Skeletal muscle satellite cell (primary cell): ENCODE data around the gene SGMS1.
A peak's percentile ranks its signal among the peaks of the same experiment; 100 is the strongest.

Experiments
- H3K27me3 ChIP-seq: 2 replicates; pipeline ENCODE4 v1.7.0; 2013; ENCODE audit warnings: low read length; ENCODE audit not compliant: control insufficient read depth, insufficient read depth
- H3K36me3 ChIP-seq: 2 replicates; pipeline ENCODE4 v1.7.0; 2013; ENCODE audit warnings: mild to moderate bottlenecking, control low read depth, low read length; ENCODE audit not compliant: insufficient read depth
- H3K4me1 ChIP-seq: 2 replicates; pipeline ENCODE4 v1.7.0; 2013; ENCODE audit warnings: low read length; ENCODE audit not compliant: control insufficient read depth, insufficient read depth
- H3K4me2 ChIP-seq: 2 replicates; pipeline ENCODE4 v1.7.0; 2013; ENCODE audit warnings: mild to moderate bottlenecking, low read length
- H3K4me3 ChIP-seq: 2 replicates; pipeline ENCODE4 v1.7.0; 2013; ENCODE audit warnings: low read length
- H3K9ac ChIP-seq: 2 replicates; pipeline ENCODE4 v1.7.0; 2013; ENCODE audit warnings: mild to moderate bottlenecking, low read depth, low read length, moderate library complexity
- H3K9me3 ChIP-seq: replicated peaks from 2 replicates; pipeline ENCODE4 v1.7.0; 2013; ENCODE audit warnings: mild to moderate bottlenecking, control low read depth, low read length

The SGMS1 gene

GRCh38 chr10:50419091-50419490 is 204.7 kb downstream of the SGMS1 start:
- no peak overlapping the region for H3K4me3 ChIP-seq
- no peak overlapping the region for H3K9ac ChIP-seq
- no peaks in the 10 kb centered on the region for H3K27me3 ChIP-seq

GRCh38 chr10:50417886-50418830 is 205.6 kb downstream of the SGMS1 start:
- H3K4me2 ChIP-seq = peak overlapping the region; percentile 84
- H3K9me3 ChIP-seq = no peaks in the 10 kb centered on the region
- peak overlapping the region; percentile 82 for H3K4me3 ChIP-seq
- no peaks in the 10 kb centered on the region for H3K36me3 ChIP-seq
- H3K4me1 ChIP-seq = peaks cover 15% of the 10 kb centered on the region
- H3K9ac ChIP-seq = peak overlapping the region; percentile 88
- no peaks in the 10 kb centered on the region for H3K27me3 ChIP-seq

More at GRCh38 chr10:50419091-50419490, 204.7 kb downstream of the SGMS1 start:
- Histone ChIP-seq H3K4me1 (peaks cover 15% of the 10 kb centered on the region), H3K36me3 (no peaks in the 10 kb centered on the region), H3K9me3 (no peaks in the 10 kb centered on the region), H3K4me2 (peak overlapping the region; percentile 84)

GRCh38 chr10:50417486-50417885 is 206.3 kb downstream of the SGMS1 start:
- H3K4me1 ChIP-seq = peaks cover 15% of the 10 kb centered on the region
- no peaks in the 10 kb centered on the region for H3K9me3 ChIP-seq
- peak overlapping the region; percentile 88 for H3K9ac ChIP-seq
- peak overlapping the region; percentile 82 for H3K4me3 ChIP-seq
- H3K36me3 ChIP-seq = no peaks in the 10 kb centered on the region
- H3K4me2 ChIP-seq = peak overlapping the region; percentile 84
- no peaks in the 10 kb centered on the region for H3K27me3 ChIP-seq

- Histone ChIP-seq H3K9ac (peak overlapping the region; percentile 88), H3K4me1 (peaks cover 15% of the 10 kb centered on the region), H3K27me3 (no peaks in the 10 kb centered on the region), H3K9me3 (no peaks in the 10 kb centered on the region), H3K4me2 (peak overlapping the region; percentile 84), H3K36me3 (no peaks in the 10 kb centered on the region), H3K4me3 (peak overlapping the region; percentile 82)
Observed at GRCh38 chr10:50416881-50417280, 206.9 kb downstream of the SGMS1 start.

- no peaks in the 10 kb centered on the region for H3K27me3 ChIP-seq
- peaks cover 18% of the 10 kb centered on the region for H3K4me1 ChIP-seq
- no peaks in the 10 kb centered on the region for H3K9me3 ChIP-seq
- peak overlapping the region; percentile 84 for H3K4me2 ChIP-seq
- H3K4me3 ChIP-seq = peak overlapping the region; percentile 82
- no peaks in the 10 kb centered on the region for H3K36me3 ChIP-seq
- H3K9ac ChIP-seq = peak overlapping the region; percentile 88
Observed at GRCh38 chr10:50416181-50416824, 207.5 kb downstream of the SGMS1 start.

GRCh38 chr10:50415292-50415691 is 208.5 kb downstream of the SGMS1 start:
- H3K4me2 ChIP-seq = no peak overlapping the region
- no peaks in the 10 kb centered on the region for H3K27me3 ChIP-seq
- no peaks in the 10 kb centered on the region for H3K9me3 ChIP-seq
- H3K4me1 ChIP-seq = peaks cover 28% of the 10 kb centered on the region
- H3K4me3 ChIP-seq = no peak overlapping the region
- no peak overlapping the region for H3K9ac ChIP-seq
- no peaks in the 10 kb centered on the region for H3K36me3 ChIP-seq

GRCh38 chr10:50410066-50410811 is 213.5 kb downstream of the SGMS1 start:
- H3K9me3 ChIP-seq = no peaks in the 10 kb centered on the region
- H3K27me3 ChIP-seq = no peaks in the 10 kb centered on the region
- H3K36me3 ChIP-seq = no peaks in the 10 kb centered on the region
- no peak overlapping the region for H3K9ac ChIP-seq
- H3K4me2 ChIP-seq = peak overlapping the region; percentile 31
- H3K4me1 ChIP-seq = peaks cover 24% of the 10 kb centered on the region
- no peak overlapping the region for H3K4me3 ChIP-seq

- H3K9ac ChIP-seq = no peak overlapping the region
- no peaks in the 10 kb centered on the region for H3K27me3 ChIP-seq
- no peak overlapping the region for H3K4me3 ChIP-seq
- H3K36me3 ChIP-seq = peaks cover 4% of the 10 kb centered on the region
- no peak overlapping the region for H3K4me2 ChIP-seq
- H3K4me1 ChIP-seq = peaks cover 29% of the 10 kb centered on the region
- no peaks in the 10 kb centered on the region for H3K9me3 ChIP-seq
Observed at GRCh38 chr10:50407076-50407801, 216.5 kb downstream of the SGMS1 start.

GRCh38 chr10:50406457-50407070 is 217.2 kb downstream of the SGMS1 start:
- Histone ChIP-seq H3K27me3 (no peaks in the 10 kb centered on the region), H3K36me3 (peaks cover 4% of the 10 kb centered on the region), H3K4me2 (no peak overlapping the region), H3K4me1 (peaks cover 28% of the 10 kb centered on the region), H3K4me3 (no peak overlapping the region), H3K9ac (no peak overlapping the region), H3K9me3 (no peaks in the 10 kb centered on the region)

- Histone ChIP-seq H3K4me2 (no peak overlapping the region), H3K4me3 (no peak overlapping the region), H3K36me3 (peaks cover 4% of the 10 kb centered on the region), H3K4me1 (peaks cover 20% of the 10 kb centered on the region), H3K27me3 (no peaks in the 10 kb centered on the region), H3K9me3 (no peaks in the 10 kb centered on the region), H3K9ac (no peak overlapping the region)
Observed at GRCh38 chr10:50405723-50406122, 218.0 kb downstream of the SGMS1 start.
